GM10248 (cell line): ENCODE data around the gene REL.

ENCODE experiments used
- CTCF ChIA-PET: fragments of 300-600 bp; sonication (Branson Sonifier 250); formaldehyde crosslinking; extraction: SDS; loops from one replicate; lab custom pipeline; 2021; ENCODE audit warnings: antibody characterized with exemption; lab: Yijun Ruan, JAX
- POLR2A ChIA-PET: fragments of 350-650 bp; sonication (Branson Sonifier 250); formaldehyde crosslinking; extraction: SDS; loops from one replicate; lab custom pipeline; 2020; ENCODE audit warnings: antibody characterized with exemption; lab: Yijun Ruan, JAX
- DNase-seq: peaks from one replicate; pipeline ENCODE4 v3.0.0; 2012; ENCODE audit errors: extremely low spot score
- TF ChIP-seq, protein P1 (sequence below): IDR thresholded peaks from 2 replicates; pipeline ENCODE4 v1.5.1; 2012; ENCODE audit warnings: mild to moderate bottlenecking, low read depth; ENCODE audit errors: extremely low read depth, missing control alignments, control extremely low read depth

REL gene

DNA sequence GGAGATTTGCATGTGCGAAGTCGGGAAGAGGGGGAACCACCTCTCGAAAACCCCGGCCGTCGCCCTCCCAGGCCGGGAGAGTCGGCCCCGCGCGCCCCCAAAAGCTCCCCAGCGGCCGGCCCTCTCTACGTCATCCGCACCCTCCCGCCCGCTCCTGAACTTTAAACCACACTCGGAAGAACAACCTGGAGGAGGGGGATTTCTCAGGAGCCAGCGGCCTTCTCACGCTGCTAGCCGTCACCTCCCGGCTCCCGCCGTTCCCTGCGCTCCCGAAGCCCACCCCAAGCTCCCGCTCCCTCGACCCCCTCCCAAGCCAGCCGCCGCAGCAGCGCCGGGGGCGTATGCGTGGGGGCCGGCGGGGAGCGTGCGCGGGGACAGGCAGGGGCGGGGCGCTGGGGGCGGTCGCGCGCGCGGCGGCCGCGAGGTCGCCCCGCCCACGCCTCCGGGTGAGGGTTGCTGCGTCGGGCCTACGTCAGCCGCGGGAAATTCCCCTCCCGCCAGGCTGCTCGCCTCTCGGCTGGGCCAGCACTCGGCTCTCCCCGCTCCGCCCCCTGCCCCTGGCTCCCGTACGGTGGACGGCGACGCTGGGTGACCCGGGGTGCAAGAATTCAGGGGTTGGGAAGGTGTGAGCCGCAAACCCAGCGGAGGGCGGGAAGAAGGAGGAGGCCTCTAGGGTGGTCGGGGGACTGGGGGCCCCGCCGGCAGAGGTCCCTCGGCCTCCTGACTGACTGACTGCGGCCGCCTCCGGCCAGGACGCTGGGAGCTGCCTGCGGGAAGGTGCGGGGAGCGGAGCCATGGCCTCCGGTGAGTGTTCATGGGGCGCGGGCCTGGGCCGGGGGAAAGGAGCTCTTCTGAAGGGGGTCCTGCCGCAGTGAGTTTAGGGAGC lies at the start of gene REL:
Gene REL (plus strand): TSS at position 528 of the 886 bp plus-strand sequence. CDS start 267 bp downstream, at position 795.
- TF ChIP-seq, protein P1, sequence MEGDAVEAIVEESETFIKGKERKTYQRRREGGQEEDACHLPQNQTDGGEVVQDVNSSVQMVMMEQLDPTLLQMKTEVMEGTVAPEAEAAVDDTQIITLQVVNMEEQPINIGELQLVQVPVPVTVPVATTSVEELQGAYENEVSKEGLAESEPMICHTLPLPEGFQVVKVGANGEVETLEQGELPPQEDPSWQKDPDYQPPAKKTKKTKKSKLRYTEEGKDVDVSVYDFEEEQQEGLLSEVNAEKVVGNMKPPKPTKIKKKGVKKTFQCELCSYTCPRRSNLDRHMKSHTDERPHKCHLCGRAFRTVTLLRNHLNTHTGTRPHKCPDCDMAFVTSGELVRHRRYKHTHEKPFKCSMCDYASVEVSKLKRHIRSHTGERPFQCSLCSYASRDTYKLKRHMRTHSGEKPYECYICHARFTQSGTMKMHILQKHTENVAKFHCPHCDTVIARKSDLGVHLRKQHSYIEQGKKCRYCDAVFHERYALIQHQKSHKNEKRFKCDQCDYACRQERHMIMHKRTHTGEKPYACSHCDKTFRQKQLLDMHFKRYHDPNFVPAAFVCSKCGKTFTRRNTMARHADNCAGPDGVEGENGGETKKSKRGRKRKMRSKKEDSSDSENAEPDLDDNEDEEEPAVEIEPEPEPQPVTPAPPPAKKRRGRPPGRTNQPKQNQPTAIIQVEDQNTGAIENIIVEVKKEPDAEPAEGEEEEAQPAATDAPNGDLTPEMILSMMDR = no peak
- CTCF ChIA-PET = interaction anchor here (0.7 to 2.6 kb wide), 14 partner anchors 11 to 118 kb away, joined by 3 to 13 read pairs (median 4); no protein-coding TSS in a partner anchor
- POLR2A ChIA-PET = interaction anchor here (0.6 to 1.8 kb wide), 2 partner anchors 10 to 42 kb away, joined by 4 to 9 read pairs; no protein-coding TSS in a partner anchor
- peak; percentile 93 for DNase-seq

DNA sequence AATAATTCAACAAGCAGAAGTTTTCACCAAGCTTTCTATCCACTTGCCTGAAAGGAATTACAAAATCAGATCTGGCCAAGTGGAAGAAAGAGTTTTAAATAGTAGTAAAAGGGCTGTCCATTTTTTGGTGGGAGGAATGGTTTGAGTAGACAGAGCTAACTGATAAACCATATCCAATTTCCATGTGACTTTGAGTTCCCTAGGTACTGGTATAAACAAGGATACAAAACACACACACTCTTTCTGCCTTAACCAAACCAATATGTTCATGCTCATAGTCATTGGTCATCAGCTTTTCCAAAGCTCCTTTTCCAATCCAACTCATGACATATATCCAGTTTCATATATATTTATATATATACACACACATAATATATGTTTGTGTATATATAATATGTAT lies 49.5 kb upstream of the REL start:
- TF ChIP-seq, protein P1 = no peak
- DNase-seq = no peak
- POLR2A ChIA-PET = interaction anchor here (1.7 kb wide), 1 partner anchor 51 kb away, joined by 3 read pairs; no protein-coding TSS in a partner anchor
- CTCF ChIA-PET = interaction anchor here (0.7 to 2.1 kb wide), 4 partner anchors 9 to 27 kb away, joined by 3 to 10 read pairs (median 4); no protein-coding TSS in a partner anchor

DNA sequence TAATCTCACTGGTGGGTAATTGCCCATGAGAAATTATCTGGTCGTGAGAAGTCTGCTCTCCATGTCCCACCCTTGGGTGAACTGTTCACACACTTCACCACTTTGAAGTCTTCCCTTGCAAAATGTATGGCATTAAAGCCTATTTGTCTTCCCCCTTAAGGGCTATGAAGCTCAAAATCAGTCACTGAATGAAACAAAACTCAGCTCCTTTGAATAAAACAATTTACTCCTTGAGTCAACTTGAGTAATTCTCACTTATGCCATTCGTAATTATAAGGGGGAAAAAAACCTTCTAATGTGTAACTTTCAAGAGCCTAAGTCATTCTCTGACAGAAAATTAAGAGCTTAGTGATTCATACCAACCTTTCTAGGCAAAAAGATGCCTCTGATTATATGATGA lies 48.8 kb upstream of the REL start:
- ChIA-PET CTCF (interaction anchor here (1.1 to 2.1 kb wide), 3 partner anchors 8 to 26 kb away, joined by 4 to 10 read pairs (median 5); no protein-coding TSS in a partner anchor), POLR2A (interaction anchor here (1.7 kb wide), 1 partner anchor 50 kb away, joined by 3 read pairs; no protein-coding TSS in a partner anchor)
- no peak for DNase-seq
- TF ChIP-seq, protein P1 = no peak

DNA sequence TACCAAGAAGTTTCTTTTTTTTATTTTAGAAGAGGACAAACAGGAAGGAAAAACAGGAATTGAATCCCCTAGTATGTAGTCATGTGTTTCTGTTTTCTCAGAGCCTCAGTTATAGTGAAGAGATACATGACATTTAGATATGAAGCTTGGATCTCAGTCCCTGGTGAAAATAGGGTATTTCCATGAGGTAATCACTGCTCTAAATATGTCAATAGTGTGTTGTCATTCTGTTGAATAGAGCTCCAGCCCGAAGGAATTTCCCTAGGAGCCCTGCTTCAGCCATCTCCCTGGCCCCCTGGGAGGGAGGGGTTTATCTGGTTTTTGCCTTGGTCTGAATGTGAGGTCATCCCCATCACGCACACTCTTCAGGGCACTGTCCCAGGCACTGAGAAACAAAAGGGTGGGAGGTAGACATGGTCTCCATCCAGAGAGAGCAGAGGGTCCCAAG lies 47.1 kb upstream of the REL start:
- ChIA-PET POLR2A (interaction anchor here (0.6 kb wide), 1 partner anchor 15 kb away, joined by 3 read pairs; no protein-coding TSS in a partner anchor), CTCF (interaction anchor here (1.0 to 1.7 kb wide), 3 partner anchors 12 to 47 kb away, joined by 3 read pairs; partner anchors contain the start of gene REL)
- peak; percentile 35 for DNase-seq
- TF ChIP-seq, protein P1 = no peak

DNA sequence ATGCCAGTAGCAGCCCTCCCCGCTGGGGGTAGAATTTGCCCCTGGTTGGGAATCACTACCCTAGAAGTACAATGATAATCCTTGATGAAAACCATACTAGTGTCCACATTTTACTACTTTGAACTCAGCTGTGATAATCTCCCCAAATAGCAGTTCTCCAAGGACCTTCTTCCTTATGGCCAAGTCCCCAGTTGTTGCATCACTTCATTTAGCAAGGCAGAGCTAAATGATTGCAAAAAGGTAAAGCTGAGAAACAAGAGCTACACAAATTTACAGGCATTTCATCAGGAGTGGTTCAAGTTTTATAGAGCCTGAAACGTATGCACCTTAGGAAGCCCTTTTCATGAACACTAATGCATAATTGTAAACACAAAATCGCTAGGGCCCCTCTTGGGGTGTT lies 44.9 kb upstream of the REL start:
- ChIA-PET CTCF (interaction anchor here (1.0 to 5.1 kb wide), 4 partner anchors 10 to 63 kb away, joined by 3 to 29 read pairs (median 4); no protein-coding TSS in a partner anchor), POLR2A (interaction anchor here (0.5 kb wide), 1 partner anchor 124 kb away, joined by 3 read pairs; no protein-coding TSS in a partner anchor)
- TF ChIP-seq, protein P1 = no peak
- DNase-seq = no peak

DNA sequence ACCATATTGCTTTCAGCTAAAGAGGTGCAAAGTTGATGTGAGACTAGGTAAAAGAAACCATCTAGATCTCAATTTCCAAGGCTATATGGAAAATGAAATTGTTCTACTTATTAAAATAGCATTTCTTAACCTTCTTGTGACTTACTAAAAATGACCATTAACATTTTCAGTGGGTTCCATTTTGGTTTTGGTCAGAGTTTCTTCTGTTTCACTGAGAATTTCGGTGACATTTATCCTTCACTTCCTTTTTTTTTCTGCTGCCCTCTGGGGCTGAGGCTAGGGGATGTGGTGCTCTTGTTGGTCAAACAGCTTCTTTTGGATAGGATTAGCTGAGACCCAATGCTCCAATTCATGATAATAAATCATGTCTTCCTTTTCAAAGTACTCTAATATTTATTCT lies 44.3 kb upstream of the REL start:
- peak; percentile 47 for DNase-seq
- TF ChIP-seq, protein P1 = no peak
- ChIA-PET CTCF (interaction anchor here (1.0 to 5.1 kb wide), 5 partner anchors 11 to 62 kb away, joined by 3 to 29 read pairs (median 4); no protein-coding TSS in a partner anchor), POLR2A (no interaction called here)
